Glutamatergic neuron (in vitro differentiated cells): Measurements from ENCODE around the gene FGF10. TPM values are rescaled to one million over a fixed set of nuclear protein-coding genes. Genes with fewer than 3 reads are reported as not detected.

Experiments
- DNase-seq: peaks from one replicate; pipeline ENCODE4 v3.0.0; 2022
- H3K27ac Mint-ChIP-seq: one replicate; pipeline ENCODE4 v1.8.0; 2020; ENCODE audit warnings: mild to moderate bottlenecking, mixed read lengths, inconsistent platforms; ENCODE audit not compliant: unreplicated experiment
- H3K27me3 Mint-ChIP-seq: one replicate; pipeline ENCODE4 v1.8.0; 2020; ENCODE audit warnings: mild to moderate bottlenecking, moderate library complexity, mixed read lengths, inconsistent platforms; ENCODE audit not compliant: unreplicated experiment
- H3K36me3 Mint-ChIP-seq: one replicate; pipeline ENCODE4 v1.8.0; 2020; ENCODE audit warnings: mild to moderate bottlenecking, mixed read lengths, inconsistent platforms; ENCODE audit not compliant: unreplicated experiment
- H3K4me1 Mint-ChIP-seq: one replicate; pipeline ENCODE4 v1.8.0; 2020; ENCODE audit warnings: mild to moderate bottlenecking, low read depth, mixed read lengths, inconsistent platforms; ENCODE audit not compliant: unreplicated experiment
- H3K4me3 Mint-ChIP-seq: one replicate; pipeline ENCODE4 v1.8.0; 2020; ENCODE audit warnings: mild to moderate bottlenecking, mixed read lengths, inconsistent platforms; ENCODE audit not compliant: unreplicated experiment
- H3K9me3 Mint-ChIP-seq: one replicate; pipeline ENCODE4 v1.8.0; 2020; ENCODE audit warnings: mild to moderate bottlenecking, moderate library complexity, mixed read lengths, inconsistent platforms; ENCODE audit not compliant: unreplicated experiment
- CTCF ChIP-seq: fragments of 200-600 bp; sonication (generic); IDR thresholded peaks from one replicate; pipeline ENCODE4 v1.5.0; 2021; ENCODE audit not compliant: partially characterized antibody, unreplicated experiment
- total RNA-seq: library from RNA; stranded (reverse); fragmentation: NEBNext Ultra II Directional; extraction: Animal tissue kit (Norgen Biotek cat#: 25700); gene quantifications from one replicate; pipeline ENCODE4 v1.2.1, GENCODE V29; 2021; ENCODE audit not compliant: unreplicated experiment

The FGF10 gene
- total RNA-seq, 1 donor from 2014 or later, result not detected

- Mint-ChIP-seq H3K27me3 (no peaks in the 10 kb centered on the region), H3K9me3 (no peaks in the 10 kb centered on the region)
- TF ChIP-seq CTCF, result no peak
Measured at GRCh38 chr5:44321144-44321725, 68.0 kb downstream of the FGF10 start.

GRCh38 chr5:44320188-44320587, 69.0 kb downstream of the FGF10 start:
- Mint-ChIP-seq H3K27me3 (no peaks in the 10 kb centered on the region), H3K4me3 (no peak overlapping the region), H3K4me1 (no peaks in the 10 kb centered on the region), H3K27ac (no peak overlapping the region), H3K9me3 (no peaks in the 10 kb centered on the region), H3K36me3 (no peaks in the 10 kb centered on the region)
- TF ChIP-seq CTCF, result no peak
- DNase-seq, result no peak

More at GRCh38 chr5:44321144-44321725, 68.0 kb downstream of the FGF10 start:
- no peak overlapping the region for H3K4me3 Mint-ChIP-seq
- no peaks in the 10 kb centered on the region for H3K36me3 Mint-ChIP-seq
- no peak for DNase-seq
- no peak overlapping the region for H3K27ac Mint-ChIP-seq
- H3K4me1 Mint-ChIP-seq, result no peaks in the 10 kb centered on the region

GRCh38 chr5:44318883-44319282, 70.3 kb downstream of the FGF10 start:
- H3K4me1 Mint-ChIP-seq, result no peaks in the 10 kb centered on the region
- no peak for DNase-seq
- H3K4me3 Mint-ChIP-seq, result no peak overlapping the region
- TF ChIP-seq CTCF, result no peak
- no peak overlapping the region for H3K27ac Mint-ChIP-seq
- H3K27me3 Mint-ChIP-seq, result no peaks in the 10 kb centered on the region
- H3K9me3 Mint-ChIP-seq, result no peaks in the 10 kb centered on the region
- no peaks in the 10 kb centered on the region for H3K36me3 Mint-ChIP-seq

- H3K27ac Mint-ChIP-seq, result no peak overlapping the region
- no peaks in the 10 kb centered on the region for H3K9me3 Mint-ChIP-seq
- H3K36me3 Mint-ChIP-seq, result no peaks in the 10 kb centered on the region
- H3K4me3 Mint-ChIP-seq, result no peak overlapping the region
- no peaks in the 10 kb centered on the region for H3K4me1 Mint-ChIP-seq
- TF ChIP-seq CTCF, result no peak
- no peaks in the 10 kb centered on the region for H3K27me3 Mint-ChIP-seq
- no peak for DNase-seq
Measured at GRCh38 chr5:44312374-44312773, 76.8 kb downstream of the FGF10 start.

GRCh38 chr5:44300551-44300950, 88.7 kb downstream of the FGF10 start:
- no peak overlapping the region for H3K27ac Mint-ChIP-seq
- H3K4me1 Mint-ChIP-seq, result no peaks in the 10 kb centered on the region
- no peak for DNase-seq
- peaks cover 2% of the 10 kb centered on the region for H3K27me3 Mint-ChIP-seq
- no peaks in the 10 kb centered on the region for H3K36me3 Mint-ChIP-seq
- no peak for TF ChIP-seq CTCF
- no peak overlapping the region for H3K4me3 Mint-ChIP-seq
- H3K9me3 Mint-ChIP-seq, result no peaks in the 10 kb centered on the region
